Esophagus squamous epithelium (tissue), 5 donors: ENCODE data around the gene DNTTIP2. TPM values are rescaled to one million over a fixed set of nuclear protein-coding genes. Genes with fewer than 3 reads are reported as not detected.
"Not testable (repeated sequence)": the region's sequence is repeated elsewhere in the genome, so short reads cannot be mapped to it uniquely, and the experiment has no call there.

Experiments
- DNase-seq: peaks from one replicate; lab custom pipeline; 2025; lab: John Stamatoyannopoulos, UW
- H3K27ac ChIP-seq, 4 donors: fragments of 200-600 bp; sonication (generic); one replicate each; pipeline ENCODE4 v1.5.1; 2016 to 2019; ENCODE audit warnings: mild to moderate bottlenecking in 1 of 4
- H3K27me3 ChIP-seq, 4 donors: fragments of 200-600 bp; sonication (generic); 1 replicate in 3 of 4; 2 replicates in 1 of 4; pipeline versions ENCODE4 v1.5.1 to v1.6.0; 2017 to 2021; ENCODE audit warnings: antibody characterized with exemption in 1 of 4
- H3K36me3 ChIP-seq, 3 donors: fragments of 200-600 bp; sonication (generic); one replicate each; pipeline ENCODE4 v1.5.1; 2016 to 2019
- H3K4me1 ChIP-seq, 3 donors: fragments of 200-600 bp; sonication (generic); one replicate each; pipeline ENCODE4 v1.5.1; 2017 to 2019
- H3K4me3 ChIP-seq, 4 donors: fragments of 200-600 bp; sonication (generic); 1 replicate in 3 of 4; 2 replicates in 1 of 4; pipeline ENCODE4 v1.5.1; 2016 to 2019; ENCODE audit warnings: mild to moderate bottlenecking in 2 of 4, moderate library complexity in 1 of 4
- H3K9me3 ChIP-seq, 3 donors: fragments of 200-600 bp; sonication (generic); one replicate each; pipeline ENCODE4 v1.5.1; 2016 to 2019
- POLR2A ChIP-seq, 4 donors: fragments of 450-650 bp; IDR thresholded peaks; one replicate each; pipeline ENCODE4 v1.6.1; 2017; ENCODE audit warnings: antibody characterized with exemption in 4 of 4, mild to moderate bottlenecking in 4 of 4, moderate library complexity in 3 of 4
- WGBS, 2 donors: methylation state at CpG; one replicate each; pipeline ENCODE4 v1.1.5; 2018; 5-methylcytosine and 5-hydroxymethylcytosine counted together
- intact Hi-C: fragments of 100-400 bp; cut with DNase I; formaldehyde crosslinking; loops from one replicate; pipeline ENCODE4 v1.15.0; 2022
- total RNA-seq, 4 donors: library from RNA; depleted of rRNA; stranded (reverse); fragments of >200 nt; gene quantifications; one replicate each; pipeline ENCODE4 v1.1.0, GENCODE V29; 2016
- TF ChIP-seq, protein P1 (sequence below), 6 experiments: fragments of 450-650 bp in 4 of 6; fragments of 200-600 bp in 2 of 6; sonication (generic) in 2 of 6; IDR thresholded peaks; one replicate each; pipeline ENCODE4 v1.5.1; 2016 to 2019; ENCODE audit warnings: antibody characterized with exemption in 6 of 6, mild to moderate bottlenecking in 4 of 6, moderate library complexity in 4 of 6
- donor health status: DM: yes; HTN: yes; CAD: no.

Gene DNTTIP2
- total RNA-seq, 4 donors from 2014 or later: 20.8 to 42.2 (median 35.7) TPM

DNA sequence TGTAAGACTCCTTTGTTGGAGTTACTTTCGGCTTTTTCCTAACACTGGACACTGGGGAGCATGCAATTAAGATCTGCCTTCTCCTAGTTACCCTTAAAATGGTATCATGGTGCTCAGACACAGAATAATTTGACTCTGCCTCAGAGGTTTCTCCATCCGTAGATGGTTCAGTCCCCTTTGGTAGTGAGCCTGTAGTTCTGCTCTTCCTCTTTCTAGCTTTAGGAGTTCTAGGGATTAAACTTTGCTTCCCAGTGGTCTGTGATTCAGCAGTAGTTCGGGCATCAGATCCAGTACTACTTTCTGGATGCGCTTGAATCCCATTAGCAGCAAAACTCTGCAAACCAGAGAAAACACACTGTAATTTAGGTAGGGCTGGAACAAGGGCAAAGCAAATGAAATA lies 1.5 kb downstream of the DNTTIP2 start:
- TF ChIP-seq, protein P1, sequence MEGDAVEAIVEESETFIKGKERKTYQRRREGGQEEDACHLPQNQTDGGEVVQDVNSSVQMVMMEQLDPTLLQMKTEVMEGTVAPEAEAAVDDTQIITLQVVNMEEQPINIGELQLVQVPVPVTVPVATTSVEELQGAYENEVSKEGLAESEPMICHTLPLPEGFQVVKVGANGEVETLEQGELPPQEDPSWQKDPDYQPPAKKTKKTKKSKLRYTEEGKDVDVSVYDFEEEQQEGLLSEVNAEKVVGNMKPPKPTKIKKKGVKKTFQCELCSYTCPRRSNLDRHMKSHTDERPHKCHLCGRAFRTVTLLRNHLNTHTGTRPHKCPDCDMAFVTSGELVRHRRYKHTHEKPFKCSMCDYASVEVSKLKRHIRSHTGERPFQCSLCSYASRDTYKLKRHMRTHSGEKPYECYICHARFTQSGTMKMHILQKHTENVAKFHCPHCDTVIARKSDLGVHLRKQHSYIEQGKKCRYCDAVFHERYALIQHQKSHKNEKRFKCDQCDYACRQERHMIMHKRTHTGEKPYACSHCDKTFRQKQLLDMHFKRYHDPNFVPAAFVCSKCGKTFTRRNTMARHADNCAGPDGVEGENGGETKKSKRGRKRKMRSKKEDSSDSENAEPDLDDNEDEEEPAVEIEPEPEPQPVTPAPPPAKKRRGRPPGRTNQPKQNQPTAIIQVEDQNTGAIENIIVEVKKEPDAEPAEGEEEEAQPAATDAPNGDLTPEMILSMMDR (IDR thresholded peaks at IDR 0.05): no peak
- no peak for TF ChIP-seq POLR2A (IDR thresholded peaks at IDR 0.05)
- Histone ChIP-seq H3K4me3 (peak overlapping the region in 1 of 4 donors; percentile 66), H3K27ac (peak overlapping the region in 3 of 4 donors; percentile 90 to 92 (median 91))

DNA sequence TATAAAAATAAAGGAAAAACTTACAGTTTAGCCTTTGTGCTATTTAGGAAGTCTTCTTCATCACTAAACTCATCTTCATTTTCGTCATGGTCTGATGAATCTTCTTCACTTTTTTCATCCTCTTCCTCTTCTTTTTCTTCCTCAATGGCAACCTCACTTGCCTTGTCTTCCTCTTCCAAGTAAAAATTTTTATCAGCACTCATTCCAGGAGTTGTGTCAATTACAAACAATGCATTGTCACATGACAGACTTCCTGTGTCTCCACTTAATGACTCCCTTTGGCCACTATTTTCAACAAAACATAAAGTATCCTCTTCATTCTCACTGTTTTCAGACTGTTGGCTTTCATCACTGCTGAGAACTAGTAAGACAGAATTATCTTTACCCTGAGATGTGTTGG lies 2.8 kb downstream of the DNTTIP2 start:
- H3K4me1 ChIP-seq: peaks cover 9 to 40% (median 25%) of the 10 kb centered on the region in 3 donors
- no peaks in the 10 kb centered on the region for H3K9me3 ChIP-seq
- TF ChIP-seq POLR2A (IDR thresholded peaks at IDR 0.05): no peak
- TF ChIP-seq, protein P1 (IDR thresholded peaks at IDR 0.05): no peak
- H3K27ac ChIP-seq: no peak overlapping the region
- intact Hi-C loops: no loop called here
- DNase-seq: no peak
- H3K27me3 ChIP-seq: no peaks in the 10 kb centered on the region
- peaks cover 0 to 65% (median 22%) of the 10 kb centered on the region in 3 donors for H3K36me3 ChIP-seq
- 58 to 59% methylated on average over 1 of the region's 1 CpG for WGBS, 2 donors
- no peak overlapping the region for H3K4me3 ChIP-seq

More for the DNA sequence above, 1.5 kb downstream of the DNTTIP2 start:
- intact Hi-C loops: no loop called here
- Histone ChIP-seq H3K27me3 (no peaks in the 10 kb centered on the region), H3K9me3 (no peaks in the 10 kb centered on the region), H3K4me1 (peaks cover 9 to 40% (median 25%) of the 10 kb centered on the region in 3 donors), H3K36me3 (peaks cover 0 to 52% (median 18%) of the 10 kb centered on the region in 3 donors)
- WGBS, 2 donors: 86 to 88% methylated on average over 3 to 4 of the region's 4 CpGs
- DNase-seq: no peak

DNA sequence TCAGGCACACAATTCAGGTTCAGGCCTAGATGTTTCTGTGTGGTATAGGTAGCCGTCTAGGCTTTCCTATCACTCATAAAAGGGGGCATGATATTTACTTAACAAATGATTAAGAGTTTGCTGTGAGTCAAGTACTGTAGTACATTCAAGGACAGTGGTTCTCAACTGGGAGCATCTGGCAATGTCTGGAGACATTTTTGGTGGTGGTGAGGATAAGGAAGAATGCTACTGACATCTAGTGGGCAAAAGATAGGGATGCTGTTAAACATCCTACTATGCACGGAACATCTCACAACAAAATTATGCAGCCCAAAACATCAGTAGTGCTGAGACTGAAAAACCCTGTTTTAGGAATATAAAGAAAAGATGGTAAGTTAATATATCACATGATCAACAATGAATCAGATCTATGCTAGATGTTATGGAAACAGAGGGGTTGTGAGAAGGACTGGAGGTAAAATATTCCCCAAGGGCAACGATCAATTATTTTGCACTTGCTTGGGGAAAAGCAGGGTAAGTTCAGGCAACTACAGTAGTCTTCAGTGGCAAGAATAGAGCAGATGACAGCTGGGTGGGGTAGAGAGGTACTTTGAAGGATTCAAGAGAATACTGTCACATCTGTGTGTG lies 4.9 kb downstream of the DNTTIP2 start:
- H3K9me3 ChIP-seq: no peaks in the 10 kb centered on the region
- no peak overlapping the region for H3K27ac ChIP-seq
- H3K4me1 ChIP-seq: peaks cover 9 to 29% (median 21%) of the 10 kb centered on the region in 3 donors
- intact Hi-C loops: no loop called here
- no peak overlapping the region for H3K4me3 ChIP-seq
- 66 to 67% methylated on average over 3 of the region's 3 CpGs for WGBS, 2 donors
- H3K36me3 ChIP-seq: peaks cover 10 to 86% (median 34%) of the 10 kb centered on the region in 3 donors
- TF ChIP-seq, protein P1 (IDR thresholded peaks at IDR 0.05): peak in 4 of 6 experiments; percentile 22 to 63 (median 36)
- no peak for TF ChIP-seq POLR2A (IDR thresholded peaks at IDR 0.05)
- DNase-seq: no peak
- no peaks in the 10 kb centered on the region for H3K27me3 ChIP-seq

DNA sequence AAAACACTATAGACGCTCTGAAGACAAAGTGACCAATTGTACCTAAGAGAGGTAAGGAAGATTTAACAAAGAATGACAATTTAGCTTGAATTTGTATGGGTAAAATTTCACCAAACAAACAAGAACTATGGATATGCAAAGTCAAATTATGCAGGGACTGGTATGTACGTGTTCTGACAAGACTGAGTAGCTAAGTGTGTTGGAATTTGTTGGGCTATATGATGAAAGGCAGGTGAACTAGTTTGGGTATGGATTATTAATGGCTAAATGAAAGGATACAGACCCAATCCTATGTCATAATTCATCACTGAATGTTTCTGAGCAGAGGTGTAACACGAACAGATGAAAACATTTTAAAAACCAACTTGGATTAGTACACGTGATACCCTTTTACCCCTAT lies 7.6 kb downstream of the DNTTIP2 start:
- TF ChIP-seq, protein P1 (IDR thresholded peaks at IDR 0.05): no peak
- TF ChIP-seq POLR2A (IDR thresholded peaks at IDR 0.05): no peak
- no peak overlapping the region for H3K4me3 ChIP-seq
- DNase-seq: no peak
- intact Hi-C loops: no loop called here
- H3K27me3 ChIP-seq: no peaks in the 10 kb centered on the region
- H3K27ac ChIP-seq: no peak overlapping the region
- H3K36me3 ChIP-seq: peaks cover 11 to 94% (median 41%) of the 10 kb centered on the region in 3 donors
- WGBS, 2 donors: 40 to 57% methylated on average over 4 of the region's 4 CpGs
- H3K4me1 ChIP-seq: peaks cover 0 to 8% (median 3%) of the 10 kb centered on the region in 3 donors
- no peaks in the 10 kb centered on the region for H3K9me3 ChIP-seq

DNA sequence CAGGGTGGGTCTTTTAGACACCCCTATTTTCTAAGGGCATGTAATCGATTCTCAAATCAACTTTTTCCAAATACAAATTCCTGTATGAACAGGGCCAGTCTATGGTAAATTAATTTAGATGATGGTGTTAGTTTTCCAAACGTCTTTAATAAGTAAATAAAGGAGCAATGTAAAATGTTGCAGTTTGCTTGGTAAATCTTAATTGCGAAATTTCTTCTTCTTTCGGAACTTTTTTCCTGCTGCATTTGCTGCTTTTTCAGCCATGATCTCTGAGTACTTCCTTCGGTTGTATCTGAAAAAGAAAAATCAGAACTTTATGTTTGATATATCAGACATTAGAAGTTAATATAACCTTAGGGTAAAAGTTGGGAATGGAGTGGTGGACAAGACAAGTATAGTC lies 9.4 kb downstream of the DNTTIP2 start:
- intact Hi-C loops: no loop called here
- no peak overlapping the region for H3K27ac ChIP-seq
- peaks cover 11 to 77% (median 35%) of the 10 kb centered on the region in 3 donors for H3K36me3 ChIP-seq
- no peaks in the 10 kb centered on the region for H3K9me3 ChIP-seq
- H3K27me3 ChIP-seq: no peaks in the 10 kb centered on the region
- H3K4me1 ChIP-seq: no peaks in the 10 kb centered on the region
- no peak overlapping the region for H3K4me3 ChIP-seq
- no peak for DNase-seq
- 87 to 89% methylated on average over 5 of the region's 5 CpGs for WGBS, 2 donors
- TF ChIP-seq, protein P1 (IDR thresholded peaks at IDR 0.05): no peak
- TF ChIP-seq POLR2A (IDR thresholded peaks at IDR 0.05): no peak

DNA sequence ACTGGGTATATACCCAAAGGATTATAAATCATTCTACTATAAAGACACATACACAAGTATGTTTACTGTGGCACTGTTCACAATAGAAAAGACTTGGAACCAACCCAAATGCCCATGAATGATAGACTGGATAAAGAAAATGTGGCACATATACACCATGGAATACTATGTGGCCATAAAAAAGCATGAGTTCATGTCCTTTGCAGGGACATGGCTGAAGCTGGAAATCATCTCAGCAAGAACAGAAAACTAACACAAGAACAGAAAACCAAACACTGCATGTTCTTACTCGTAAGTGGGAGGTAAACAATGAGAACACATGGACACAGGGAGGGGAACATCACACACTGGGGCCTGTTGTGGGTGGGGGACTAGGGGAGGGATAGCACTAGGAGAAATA lies 10.5 kb downstream of the DNTTIP2 start:
- DNase-seq, H3K9me3 ChIP-seq, H3K27ac ChIP-seq, H3K4me3 ChIP-seq, H3K4me1 ChIP-seq, H3K27me3 ChIP-seq, intact Hi-C loops: not testable (repeated sequence)
- 81 to 82% methylated on average over 1 of the region's 1 CpG for WGBS, 2 donors
- peaks cover 11 to 65% (median 30%) of the 10 kb centered on the region in 3 donors for H3K36me3 ChIP-seq
